NCI-H2081 (cell line): ENCODE results near the gene ASPM.
"Not testable (repeated sequence)": the region's sequence is repeated elsewhere in the genome, so short reads cannot be mapped to it uniquely, and the experiment has no call there.

Experiments
- DNase-seq, 2 experiments: peaks; one replicate each; lab custom pipeline; 2025; lab: John Stamatoyannopoulos, UW

ASPM gene

GRCh38 chr1:197076585-197076984, 69.9 kb downstream of the ASPM start:
- DNase-seq = no peak

- DNase-seq = no peak
These were observed 72.5 kb downstream of the ASPM start for GRCh38 chr1:197073978-197074377.

GRCh38 chr1:197067457-197067818, 79.0 kb downstream of the ASPM start:
- no peak for DNase-seq

GRCh38 chr1:197066719-197067456, 79.6 kb downstream of the ASPM start, which contains the start of gene F13B:
TSS of gene F13B (minus strand) at chr1:197067260. CDS start at chr1:197067223, 37 bp downstream.
- DNase-seq = peak in 1 of 2 experiments; percentile 40

- no peak for DNase-seq
These were observed 80.2 kb downstream of the ASPM start for GRCh38 chr1:197066277-197066676.

- DNase-seq = no peak
These were observed 80.9 kb downstream of the ASPM start for GRCh38 chr1:197065559-197065958.

- DNase-seq = no peak
These were observed 83.3 kb downstream of the ASPM start for GRCh38 chr1:197063212-197063611.

- no peak for DNase-seq
These were observed 83.8 kb downstream of the ASPM start for GRCh38 chr1:197062692-197063091.

GRCh38 chr1:197049100-197049499, 97.4 kb downstream of the ASPM start:
- DNase-seq = no peak

- peak in 1 of 2 experiments; percentile 64 for DNase-seq
These were observed 103.7 kb downstream of the ASPM start for GRCh38 chr1:197042676-197043341.

GRCh38 chr1:197041486-197042353, 104.7 kb downstream of the ASPM start:
- DNase-seq = no peak

- no peak for DNase-seq
These were observed 109.6 kb downstream of the ASPM start for GRCh38 chr1:197036861-197037260.

GRCh38 chr1:197034631-197035339, 111.7 kb downstream of the ASPM start:
- DNase-seq = not testable (repeated sequence)
